HG03378 (cell line): ENCODE measurements around the gene TSPAN32.

Experiments used
- ATAC-seq: cut with Tn5 transposase; IDR thresholded peaks from one replicate; pipeline ENCODE4 v1.9.1; 2021; ENCODE audit warnings: mild to moderate bottlenecking, moderate library complexity; ENCODE audit not compliant: unreplicated experiment

TSPAN32 gene

DNA sequence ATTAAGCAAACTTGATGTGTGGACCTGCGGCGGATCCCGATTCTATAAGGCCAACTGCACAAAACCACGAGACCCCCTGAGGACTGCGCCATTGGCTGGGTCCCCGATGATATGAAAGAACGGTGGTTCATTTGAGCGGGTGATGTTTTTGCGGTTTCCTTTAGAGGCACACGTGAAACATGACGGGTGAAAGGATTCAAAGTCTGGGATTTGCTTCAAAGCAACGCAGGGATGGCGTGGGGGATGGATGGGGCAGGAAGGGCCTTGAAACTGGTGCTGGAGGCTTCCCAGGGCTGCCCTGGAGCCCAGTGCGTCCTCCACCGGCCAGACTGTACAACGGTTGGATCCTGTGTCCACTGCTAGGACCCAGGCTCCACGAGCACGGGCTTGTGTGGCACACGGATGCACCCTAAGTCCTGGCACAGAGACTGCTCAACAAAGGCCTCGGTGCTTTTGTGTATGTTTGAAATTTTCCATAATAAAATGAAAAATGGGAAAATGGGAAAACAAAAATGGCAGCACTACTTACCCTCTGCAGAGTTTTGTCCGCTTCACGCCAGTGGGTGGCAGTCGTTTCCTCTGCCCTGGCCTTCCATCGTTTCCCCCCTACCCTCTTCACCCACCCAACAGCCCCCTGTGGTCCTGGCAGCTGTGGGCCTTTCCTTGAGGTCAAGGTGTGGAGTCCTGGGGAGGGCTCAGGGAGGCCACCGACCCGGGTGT lies 35.1 kb upstream of the TSPAN32 start:
- ATAC-seq: no peak

DNA sequence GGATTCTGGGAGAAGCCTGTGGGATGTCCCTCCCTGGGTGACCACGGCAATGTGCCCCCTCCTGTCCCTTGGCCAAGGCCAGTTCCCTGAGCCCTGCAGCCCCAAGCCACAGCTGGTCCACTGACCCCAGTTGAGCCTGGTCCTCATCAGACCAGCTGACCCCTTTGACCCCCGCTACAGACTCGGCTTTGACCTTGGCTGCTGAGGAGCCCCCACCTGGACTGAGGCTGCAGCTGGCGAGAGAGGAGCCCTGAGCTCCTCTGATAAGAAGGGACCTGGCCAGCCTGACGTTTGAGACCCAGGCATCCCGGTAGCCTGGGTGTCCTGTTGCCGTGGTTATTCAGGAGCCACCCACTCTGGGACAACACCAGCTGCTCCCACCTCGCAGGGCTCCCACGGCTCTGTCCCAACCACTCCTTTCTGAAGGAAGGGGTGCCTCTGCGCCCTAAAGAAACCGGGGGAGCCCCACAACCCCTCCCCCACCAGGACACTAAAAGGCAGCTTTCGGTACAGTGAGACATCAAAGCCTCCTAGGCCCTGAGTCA lies 34.4 kb upstream of the TSPAN32 start:
- no peak for ATAC-seq

DNA sequence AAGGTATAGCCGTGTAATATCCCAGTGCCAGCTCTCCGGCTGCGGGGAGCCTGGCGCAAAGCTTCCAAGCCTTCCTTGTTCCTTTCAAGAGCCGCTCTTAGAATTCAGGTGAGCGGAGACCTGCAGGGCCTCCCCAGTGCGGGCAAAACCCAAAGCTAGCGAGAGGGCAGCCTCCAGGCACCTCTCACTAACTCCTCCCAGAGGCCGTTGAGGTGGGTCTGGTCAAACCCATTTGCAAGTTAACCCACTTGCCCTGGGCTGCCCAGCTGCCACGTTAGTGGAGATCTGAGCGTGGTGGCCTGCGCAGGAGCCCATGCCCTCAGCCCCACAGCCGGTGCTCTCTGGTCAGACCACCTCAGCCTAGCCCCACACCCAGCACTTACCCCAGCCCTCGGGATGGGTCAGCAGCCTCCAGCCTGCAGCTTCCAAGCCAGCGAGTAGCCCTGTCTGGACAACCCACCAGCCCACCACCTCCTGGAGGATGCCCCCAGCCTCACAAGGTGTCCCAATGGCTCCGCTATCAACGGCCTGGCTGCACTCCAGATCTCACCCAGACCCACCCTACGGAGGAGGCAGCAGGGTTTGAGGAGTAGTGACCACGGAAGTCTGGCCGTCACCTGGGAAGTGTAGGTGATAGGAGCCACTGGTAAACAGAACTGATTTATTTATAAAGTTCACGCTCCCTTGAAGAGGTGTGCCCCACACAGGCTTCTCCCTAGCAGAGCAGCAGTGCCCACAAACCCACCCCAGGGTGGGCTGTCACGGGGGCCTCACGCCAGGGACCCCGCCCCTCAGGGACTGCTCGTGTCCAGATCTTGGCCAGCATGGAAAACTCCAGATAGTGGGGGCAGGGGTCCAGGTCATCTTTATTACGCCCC lies 33.7 kb upstream of the TSPAN32 start:
- ATAC-seq: no peak

DNA sequence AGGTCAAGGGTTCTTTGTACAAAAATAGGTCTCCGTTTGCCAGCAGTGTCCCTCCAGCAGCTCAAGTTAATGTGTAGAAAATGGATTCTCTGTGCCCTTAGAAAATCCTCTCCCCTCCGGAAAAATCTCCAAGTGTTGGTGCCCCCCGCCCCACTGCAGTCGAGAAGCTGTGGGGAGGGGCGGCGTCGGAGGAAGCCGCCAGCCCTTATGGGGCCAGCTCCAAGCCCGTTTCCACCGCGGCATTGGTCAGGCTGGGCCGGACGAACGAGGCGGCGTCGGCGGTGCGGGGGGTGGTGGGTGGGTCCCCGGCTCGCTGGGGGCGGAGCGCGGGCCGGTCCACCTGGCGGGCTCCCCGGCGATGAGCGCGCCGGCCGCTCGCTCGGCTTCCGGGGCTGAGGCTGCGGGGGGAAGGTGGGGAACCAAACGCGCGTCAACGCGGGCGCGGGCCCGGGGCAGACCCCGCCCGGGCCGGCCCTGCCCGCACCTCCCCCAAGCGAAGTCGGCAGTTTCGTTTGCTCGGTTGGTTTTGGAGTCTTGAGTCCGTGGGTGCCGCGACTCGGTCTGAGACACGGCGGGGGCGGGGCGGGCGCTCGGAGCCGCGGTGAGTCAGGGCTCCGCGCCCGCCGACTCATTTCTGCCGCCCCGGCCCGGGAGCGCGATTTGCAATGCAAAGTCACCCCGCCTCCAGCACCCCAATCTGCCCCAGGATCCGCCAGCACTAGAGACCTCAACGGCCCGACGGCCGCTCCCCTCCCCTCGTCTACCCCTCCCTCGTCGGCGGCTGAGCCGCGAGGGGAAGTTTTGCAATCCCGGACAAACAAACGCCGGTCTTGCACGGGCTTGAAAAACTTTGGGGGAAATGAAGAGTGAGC lies 32.8 kb upstream of the TSPAN32 start:
- ATAC-seq: no peak

DNA sequence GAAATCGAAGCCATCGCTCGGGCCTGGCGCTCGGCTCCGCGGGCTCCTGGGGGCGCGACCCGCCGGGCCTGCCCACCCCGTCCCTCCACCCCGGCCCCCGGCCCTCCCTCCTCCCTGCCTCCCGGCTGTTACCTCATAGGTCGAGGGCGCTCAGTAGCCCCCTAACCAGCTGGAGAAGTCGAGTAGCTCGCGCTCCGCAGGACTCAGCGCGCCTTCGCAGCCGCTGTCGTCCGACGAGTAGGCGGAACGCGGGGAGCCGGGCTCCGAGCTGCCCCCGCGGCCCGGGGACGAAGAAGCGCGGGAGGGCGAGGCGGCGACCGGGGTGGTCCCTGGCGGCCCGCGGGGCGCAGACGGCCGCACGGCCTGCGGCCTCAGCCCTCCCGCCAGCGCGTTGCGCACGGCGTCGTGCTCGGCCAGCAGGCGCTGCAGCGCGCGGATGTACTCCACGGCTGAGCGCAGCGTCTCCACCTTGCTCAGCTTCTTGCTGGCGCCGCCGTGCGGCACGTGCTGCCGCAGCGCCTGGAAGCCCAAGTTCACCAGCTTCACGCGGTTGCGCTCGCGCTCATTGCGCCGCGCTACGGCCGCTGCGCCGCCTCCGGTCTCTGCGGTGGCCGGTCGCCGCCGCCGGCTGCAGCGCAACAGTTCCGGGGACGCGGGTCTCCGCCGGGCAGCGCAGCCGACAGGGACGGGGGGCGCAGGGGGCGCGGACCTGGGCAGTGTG lies 32.1 kb upstream of the TSPAN32 start:
- no peak for ATAC-seq

DNA sequence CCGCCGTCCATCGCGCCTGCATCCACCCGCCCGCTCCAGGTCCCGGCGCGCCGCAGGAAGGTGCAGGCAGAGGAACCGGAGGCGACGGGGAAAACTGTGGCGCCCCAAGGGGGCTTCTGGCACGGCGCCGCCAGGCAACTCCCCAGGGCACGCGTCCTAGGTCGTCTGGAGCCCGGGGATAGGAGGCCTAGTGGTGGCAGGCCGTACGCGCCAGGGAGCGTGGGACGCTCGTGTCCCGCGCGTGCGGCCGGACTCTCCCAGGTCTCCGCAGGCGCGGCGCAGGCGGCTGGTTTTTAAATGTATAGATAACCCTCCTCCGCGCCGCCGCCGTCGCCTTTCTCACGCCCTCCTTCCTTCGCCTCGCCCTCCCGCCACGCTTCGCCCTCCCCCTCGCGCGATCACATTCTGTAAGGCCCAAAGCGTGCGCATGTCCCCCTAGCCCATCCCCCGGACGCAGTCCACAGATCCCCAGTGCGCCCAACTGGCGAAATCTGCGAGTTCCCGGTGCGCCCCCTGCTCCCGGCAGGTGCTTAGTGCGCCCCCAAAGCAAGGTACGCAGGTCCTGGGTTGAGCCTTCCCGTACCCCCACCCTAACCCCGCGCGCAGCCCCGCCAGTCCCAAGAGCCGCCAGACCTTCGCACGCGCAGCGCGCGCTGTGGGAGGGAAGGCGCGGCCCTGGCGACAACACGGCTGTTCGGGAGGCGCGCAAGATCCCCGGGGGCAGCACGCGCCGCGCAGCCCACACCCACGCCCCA lies 31.3 kb upstream of the TSPAN32 start, which contains the start of gene ASCL2:
Gene ASCL2 (minus strand): TSS at position 267 of the 755 bp plus-strand sequence. CDS start 256 bp downstream, at position 11.
- ATAC-seq: no peak

DNA sequence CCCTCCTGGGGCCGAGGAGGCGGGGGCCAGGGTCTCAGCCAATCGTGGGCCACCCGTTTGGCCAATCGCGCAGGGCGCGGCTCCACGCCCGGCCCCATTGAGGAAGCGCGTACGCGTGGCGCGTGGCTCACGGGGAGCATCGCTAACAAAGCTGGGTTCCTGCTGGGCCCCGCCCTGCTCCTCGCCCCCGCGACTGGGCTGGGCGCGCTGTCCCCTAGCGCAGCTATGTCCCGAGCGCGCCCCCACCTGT lies 30.8 kb upstream of the TSPAN32 start:
- ATAC-seq: no peak

DNA sequence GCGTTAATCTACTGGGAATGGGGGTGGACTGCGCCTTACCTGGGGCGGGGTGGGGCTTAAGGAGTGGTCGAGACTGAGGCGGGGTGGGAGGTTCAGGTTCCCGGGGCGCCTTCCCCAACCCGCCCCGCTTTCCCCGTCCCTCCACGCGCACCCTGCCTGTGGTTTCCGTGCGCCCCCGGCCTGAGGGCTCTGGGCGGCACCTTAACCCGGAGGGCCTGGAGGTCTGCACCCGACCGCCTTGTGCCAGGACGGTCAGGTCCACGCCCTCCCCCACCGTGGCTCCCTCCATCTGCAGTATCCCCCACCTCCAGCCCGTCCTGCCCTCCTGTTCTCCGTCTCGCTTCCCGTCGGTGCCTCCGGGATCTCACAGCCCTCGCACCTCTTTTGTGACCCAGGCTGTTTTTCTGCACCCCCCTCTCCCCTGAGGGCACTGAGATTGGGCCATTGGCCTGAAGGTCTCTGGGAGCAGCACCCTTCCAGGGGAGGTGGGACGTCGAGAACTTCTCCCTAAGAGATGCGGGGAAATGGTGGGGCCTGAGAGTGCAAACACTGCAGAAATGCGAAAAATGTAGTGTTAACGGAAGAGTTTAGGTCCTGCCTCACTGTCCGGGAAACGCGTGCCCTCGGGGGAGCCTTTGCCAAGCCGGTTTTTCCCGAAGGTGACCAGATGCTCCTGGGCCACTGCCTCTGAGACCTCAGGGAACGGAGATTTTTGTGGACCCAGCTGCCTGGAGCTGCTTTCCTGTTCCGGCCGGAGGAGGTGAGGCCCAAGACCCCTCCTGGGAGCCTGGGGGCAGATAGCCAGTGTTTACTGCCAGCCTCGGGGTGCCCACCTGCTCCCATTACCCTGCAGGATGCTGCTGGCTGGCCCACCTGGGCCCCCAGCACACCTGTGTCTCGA lies 30.2 kb upstream of the TSPAN32 start:
- no peak for ATAC-seq

DNA sequence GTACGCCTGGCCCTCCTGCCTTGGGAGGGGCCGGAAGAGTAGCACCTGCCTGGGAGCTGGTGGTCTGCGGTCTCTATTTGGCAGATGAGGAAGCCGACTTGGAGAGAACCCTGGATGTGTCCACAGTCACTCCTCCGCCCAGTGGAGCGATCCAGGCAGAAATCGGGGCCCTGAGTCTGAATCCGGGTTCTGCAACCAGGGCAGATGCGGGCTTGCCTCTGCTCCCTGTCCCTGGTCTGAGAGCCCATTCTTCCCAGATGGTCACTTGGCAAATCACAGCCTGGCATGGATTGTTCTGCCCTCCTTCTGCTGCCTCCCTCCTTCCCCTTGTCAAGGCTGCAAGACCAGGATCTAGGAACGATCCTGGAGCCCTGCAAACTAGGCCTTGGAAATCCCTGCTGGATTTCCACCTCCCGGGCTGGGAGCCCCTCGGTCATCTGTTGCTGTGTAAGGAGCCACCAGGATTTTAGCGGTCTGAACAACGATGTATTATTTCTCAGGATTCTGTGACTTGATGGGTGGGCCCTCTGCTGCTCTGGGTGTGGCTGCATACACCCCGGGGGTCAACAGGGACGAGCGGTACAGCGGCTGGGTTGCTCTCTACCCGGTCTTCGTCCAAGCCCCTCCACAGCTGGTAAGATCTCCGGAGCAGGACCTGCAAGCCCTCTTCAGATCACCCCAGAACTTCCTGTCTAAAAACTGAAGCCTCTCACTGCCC lies 29.4 kb upstream of the TSPAN32 start:
- no peak for ATAC-seq

DNA sequence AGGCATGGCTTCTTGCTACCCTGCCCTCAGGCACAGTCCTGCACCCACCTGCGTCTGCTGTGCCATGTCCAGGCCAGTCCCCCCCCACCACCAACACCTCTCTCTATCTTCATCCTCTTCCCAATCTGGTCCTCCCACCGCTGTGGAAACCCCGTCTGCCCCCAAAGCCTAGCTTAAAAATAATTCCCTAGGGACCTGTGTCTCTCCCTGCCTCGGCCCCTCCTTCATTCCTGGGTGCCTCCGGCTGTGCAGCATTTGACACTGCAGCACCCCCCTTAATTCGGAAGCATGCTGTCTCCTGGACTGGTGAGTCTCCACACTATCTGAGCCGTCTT lies 28.9 kb upstream of the TSPAN32 start:
- no peak for ATAC-seq

DNA sequence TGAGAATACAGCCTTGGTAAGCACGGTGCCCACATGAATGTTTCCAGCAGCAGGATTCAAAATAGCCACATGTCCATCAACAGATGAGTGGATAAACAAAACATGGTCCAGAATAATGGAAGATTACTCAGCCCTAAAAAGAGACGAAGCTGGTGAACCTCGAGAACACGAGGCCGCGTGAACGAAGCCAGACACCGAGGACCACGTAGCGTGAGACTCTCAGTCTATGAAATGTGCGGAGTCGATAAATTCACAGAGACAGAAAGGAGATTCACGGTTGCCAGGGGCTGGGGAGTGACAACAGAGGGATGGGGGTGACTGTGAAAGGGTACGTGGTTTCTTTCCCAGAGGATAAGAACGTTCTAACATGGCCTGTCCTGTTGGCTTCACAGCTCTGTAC lies 28.5 kb upstream of the TSPAN32 start:
- no peak for ATAC-seq

DNA sequence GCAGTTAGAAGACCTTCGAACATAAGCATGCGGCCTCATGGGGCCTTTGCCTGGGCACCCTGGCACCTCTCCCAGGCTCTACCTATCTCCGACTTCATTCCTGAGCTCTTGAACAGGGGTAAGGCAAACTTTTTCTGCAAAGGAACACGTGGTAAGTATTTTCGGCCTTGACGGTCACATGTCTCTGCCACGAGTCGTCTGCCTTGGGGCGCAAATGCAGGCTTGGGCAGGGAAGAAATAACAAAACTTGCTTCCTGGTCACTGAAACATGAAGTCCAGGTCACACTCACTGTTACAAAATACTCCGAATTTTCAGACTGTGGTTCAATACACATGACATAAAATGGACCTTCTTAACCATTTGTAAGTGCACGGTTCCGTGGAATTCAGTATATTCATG lies 28.0 kb upstream of the TSPAN32 start:
- no peak for ATAC-seq

DNA sequence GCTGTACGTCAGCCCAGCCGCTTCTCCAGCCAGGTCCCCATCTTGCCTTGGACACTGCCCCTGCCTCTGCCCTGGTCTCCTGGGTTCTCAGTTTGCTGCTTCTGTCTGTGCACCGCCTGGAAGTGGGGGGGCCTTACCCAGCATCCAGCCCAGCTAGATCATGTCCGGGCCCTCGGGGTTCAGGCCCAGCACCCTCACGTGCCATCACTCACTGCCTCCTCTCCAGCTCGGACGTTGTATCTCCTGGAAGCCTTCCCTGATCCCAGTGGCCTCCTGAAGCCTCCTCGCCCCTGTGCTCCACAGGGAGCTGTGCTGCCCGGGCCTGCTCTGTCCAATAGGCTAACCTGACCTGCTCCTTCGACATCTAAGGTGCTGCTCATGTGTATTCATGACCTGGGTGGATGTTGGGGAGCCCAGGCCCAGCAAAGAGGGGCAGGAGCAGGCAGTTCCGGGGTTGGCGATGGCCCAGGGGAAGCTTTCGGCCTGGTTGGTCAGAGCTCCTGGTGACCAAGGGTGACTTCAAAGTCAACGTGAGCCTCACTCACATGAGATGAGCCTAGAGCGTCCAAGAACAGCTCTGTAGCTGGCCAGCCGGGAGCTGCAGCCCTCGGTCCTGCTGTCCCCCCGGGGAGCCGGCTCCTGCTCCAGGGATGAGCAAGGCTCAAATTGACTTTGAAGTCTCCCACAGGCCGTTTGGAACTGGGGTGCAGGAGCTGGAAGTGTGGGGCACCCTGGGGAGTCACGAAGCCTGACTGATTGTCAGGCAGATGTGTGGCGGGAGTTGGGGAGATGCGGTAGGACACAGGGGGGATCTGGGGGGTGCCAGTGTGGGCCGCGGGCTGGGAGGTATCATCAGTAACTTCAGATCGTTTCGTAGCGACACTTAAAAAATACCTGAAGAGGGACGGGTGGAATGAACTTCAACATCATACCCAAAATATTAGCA lies 26.2 kb upstream of the TSPAN32 start:
- ATAC-seq: no peak

DNA sequence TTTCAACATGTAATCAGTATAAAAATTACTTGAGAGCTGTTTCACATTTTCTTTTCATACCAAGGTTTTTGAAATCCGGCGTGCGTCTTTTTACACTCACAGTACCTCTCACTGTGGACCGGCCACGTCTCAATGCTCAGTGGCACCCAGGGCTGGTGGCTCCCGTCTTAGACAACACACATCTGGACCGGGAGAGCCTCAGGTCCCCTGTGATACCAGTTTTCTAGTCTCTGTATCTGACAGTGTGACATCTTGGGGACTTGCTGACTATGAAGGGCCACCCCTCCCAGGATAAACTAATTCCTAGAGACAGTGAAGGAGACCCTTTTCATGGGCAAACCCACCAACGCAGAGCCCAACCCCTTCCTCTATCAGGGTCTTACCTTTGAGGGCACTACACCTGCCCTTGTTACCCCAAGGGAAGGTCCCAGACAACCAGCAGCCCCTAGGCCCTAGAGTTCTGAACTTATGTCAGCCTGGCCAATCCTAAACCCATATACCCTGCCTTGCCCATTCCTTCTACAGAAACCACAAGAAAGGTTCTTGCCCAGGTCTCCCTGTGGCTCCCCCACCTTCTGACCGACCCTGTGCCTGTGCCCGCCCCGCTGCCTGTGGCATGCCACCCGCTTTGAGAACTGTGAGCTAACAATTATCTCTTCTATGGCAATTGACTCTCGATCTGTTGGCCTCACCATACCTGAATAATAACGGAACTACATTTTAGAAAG lies 25.4 kb upstream of the TSPAN32 start:
- no peak for ATAC-seq

DNA sequence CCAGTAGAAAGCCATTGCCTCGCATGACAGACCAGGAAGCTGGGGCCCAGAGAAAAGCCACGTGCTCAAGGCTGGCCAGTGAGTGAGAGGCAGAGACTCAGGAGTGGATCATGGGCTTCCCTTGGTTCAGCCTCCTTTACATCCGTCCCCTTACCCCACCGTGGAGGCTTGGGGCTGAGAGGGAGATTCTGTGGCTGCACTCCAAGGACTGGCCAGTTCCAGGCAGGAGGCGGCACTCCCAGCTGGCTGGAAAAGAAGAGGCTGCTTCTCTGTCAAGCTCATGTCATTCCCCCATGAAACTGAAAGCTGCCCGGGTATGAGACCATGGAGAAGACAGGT lies 24.8 kb upstream of the TSPAN32 start:
- no peak for ATAC-seq

DNA sequence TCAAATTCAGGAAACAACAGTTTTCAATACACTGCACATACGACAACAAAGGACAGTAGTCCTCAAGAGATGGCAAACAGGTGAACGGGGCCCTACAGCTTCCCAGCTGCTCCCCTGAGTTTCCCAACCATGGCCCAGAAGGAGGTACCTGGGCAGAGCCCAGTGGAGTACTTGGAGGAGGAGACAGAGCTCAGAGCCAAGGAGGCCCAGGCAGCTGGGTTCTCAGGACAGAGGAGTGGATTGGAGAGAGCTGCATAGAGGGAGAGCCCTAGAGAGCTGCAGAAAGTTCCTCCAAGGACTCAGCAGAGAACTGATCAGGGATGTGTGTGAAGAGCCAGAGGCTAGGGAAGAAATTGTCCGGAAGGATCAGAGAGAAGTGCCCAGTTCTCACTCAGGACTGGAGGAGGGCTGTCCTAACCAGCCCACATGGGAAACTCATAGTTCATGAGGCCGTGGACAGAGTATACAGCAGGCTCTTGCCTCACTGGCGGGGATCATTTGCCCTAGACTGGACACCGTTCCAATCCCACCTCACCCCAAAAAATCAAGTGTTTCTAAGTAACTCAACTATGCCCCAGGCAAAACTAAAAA lies 23.8 kb upstream of the TSPAN32 start:
- no peak for ATAC-seq
